ENCODE data around the gene BAHD1. TPM values are rescaled to one million over a fixed set of nuclear protein-coding genes. Genes with fewer than 3 reads are reported as not detected.

Gene BAHD1
- total RNA-seq (ENCODE audit: insufficient read depth, low replicate concordance) = 5.8 TPM

GRCh38 chr15:40440743-40441564 lies at the start of gene BAHD1:
Gene BAHD1, plus strand, starts transcription at chr15:40440953. Its CDS starts 17,512 bp downstream, at chr15:40458465.
- DNase-seq (ENCODE audit: low spot score) = peak; percentile 98

DNA sequence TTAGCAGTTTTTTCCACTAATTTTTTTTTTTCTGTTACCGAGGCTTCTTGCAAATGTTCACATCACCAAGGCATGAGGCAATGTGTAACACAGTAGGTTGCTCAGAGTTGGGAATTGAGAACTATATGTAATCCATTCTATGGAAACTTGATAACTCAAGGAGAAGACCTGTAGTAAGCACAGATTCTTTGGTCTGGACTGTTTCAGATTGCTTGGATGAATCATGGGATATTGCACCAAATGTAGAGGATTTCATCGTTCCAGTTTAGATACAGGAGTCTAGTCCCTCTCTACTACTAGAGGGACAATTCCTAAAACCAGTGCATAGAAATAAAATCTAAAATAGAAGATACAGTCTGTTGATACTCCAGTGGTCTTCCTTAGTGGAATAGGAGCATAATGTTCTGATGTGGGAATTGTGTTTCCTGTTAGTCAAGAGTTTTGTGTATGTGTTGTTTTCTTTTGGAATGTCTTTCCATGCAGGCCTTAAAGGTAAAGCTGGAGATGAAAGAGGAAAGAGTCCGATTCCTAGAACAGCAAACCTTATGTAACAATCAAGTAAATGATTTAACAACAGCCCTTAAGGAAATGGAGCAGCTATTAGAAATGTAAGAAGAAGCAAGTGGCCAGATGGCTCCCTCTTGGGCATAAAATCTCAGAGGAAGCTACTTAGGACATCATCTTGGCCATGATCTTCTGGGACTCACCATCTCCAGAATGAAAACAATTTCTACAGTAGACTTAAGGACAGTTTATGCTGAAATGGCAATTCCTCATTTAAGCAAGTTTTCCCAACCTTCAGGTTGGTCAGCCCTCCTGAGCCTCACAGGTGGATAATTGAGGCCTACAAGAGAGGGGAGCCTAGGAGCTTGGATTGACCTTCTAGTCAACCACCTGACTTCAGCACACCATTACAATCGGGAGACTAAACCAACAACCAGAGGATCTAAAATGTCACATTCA lies 47.5 kb upstream of the BAHD1 start:
- no peak for DNase-seq (ENCODE audit: low spot score)

GRCh38 chr15:40397688-40398412 lies 42.9 kb upstream of the BAHD1 start:
- DNase-seq (ENCODE audit: low spot score) = no peak

GRCh38 chr15:40398413-40398873 lies 42.3 kb upstream of the BAHD1 start:
- peak; percentile 41 for DNase-seq (ENCODE audit: low spot score)

DNA sequence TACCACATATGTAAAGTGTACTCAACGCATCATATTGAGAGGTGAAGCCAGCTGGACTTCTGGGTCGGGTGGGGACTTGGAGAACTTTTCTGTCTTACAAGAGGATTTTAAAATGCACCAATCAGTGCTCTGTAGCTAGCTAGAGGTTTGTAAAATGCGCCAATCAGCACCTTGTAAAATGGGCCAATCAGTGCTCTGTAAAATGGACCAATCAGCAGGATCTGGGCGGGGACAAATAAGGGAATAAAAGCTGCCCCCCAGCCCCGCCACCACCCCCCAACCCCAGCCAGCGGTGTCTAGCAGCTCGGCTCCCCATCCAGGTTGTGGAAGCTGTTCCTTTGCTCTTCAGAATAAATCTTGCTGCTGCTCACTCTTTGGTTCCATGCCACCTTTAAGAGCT lies 41.4 kb upstream of the BAHD1 start:
- no peak for DNase-seq (ENCODE audit: low spot score)

DNA sequence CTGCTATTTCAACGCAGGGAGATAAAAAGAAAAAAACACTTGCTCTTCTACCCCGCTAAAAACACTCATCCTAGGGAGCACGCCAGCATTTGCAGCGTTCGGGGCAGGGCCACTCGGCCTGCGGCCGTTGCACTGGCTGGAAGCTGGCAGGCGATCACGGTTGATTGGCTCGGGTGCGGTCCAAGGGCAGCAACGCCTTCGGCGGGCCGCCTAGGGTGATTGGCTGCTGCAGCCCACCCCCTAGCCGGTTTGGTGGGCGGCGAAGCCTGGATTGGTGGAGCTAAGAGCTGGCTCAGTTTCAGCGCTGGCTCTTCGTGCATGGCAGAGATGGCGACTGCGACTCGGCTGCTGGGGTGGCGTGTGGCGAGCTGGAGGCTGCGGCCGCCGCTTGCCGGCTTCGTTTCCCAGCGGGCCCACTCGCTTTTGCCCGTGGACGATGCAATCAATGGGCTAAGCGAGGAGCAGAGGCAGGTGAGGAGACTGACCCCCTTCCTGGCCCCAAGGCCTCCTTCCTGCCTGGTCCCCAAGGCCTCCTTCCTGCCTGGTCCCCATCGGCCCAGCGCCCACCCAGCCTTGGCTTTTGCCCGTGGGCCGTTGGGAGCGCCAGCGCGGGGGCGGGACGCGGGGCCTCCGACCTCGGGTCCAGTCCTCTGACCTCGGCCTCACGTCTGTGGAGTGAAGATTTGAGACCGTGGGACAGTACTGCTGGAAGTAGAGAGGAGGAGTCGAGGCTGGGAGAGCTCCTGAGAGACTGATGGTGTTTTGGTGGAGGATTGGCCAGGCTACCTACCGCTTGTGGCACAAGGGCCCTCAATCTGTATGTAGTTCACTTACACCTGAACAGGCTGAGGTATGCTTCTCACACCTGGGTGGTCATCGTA lies 35.0 kb upstream of the BAHD1 start, which contains the start of gene IVD:
IVD (plus strand) TSS at position 295 of the 881 bp plus-strand sequence; CDS start at position 328, 33 bp downstream.
- DNase-seq (ENCODE audit: low spot score) = peak; percentile 98

DNA sequence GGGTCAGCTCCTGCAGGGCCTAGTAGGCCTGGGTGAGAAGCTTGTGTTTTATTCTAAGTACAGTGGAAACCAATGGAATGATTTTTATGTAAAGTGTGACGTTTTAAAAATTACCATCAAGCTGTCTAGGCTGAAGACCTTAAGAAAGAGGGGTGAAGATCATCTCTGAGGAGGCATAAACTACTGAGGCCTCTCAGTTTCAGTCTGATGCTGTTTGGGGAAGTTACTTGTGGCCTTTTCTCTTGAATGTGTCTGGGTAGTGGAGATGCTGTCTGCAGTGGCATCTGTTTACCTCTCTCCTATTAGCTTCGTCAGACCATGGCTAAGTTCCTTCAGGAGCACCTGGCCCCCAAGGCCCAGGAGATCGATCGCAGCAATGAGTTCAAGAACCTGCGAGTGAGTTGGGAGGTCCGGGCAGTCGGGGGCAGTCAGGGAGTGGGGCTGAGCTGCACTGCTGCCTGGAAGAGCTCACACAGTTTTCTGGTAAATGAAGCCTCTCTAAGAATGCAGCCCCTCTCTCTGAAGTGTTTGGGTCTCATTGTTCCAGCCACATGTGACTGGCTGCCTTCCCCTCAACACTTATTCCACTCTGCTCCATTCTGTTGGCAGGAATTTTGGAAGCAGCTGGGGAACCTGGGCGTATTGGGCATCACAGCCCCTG lies 33.3 kb upstream of the BAHD1 start:
- no peak for DNase-seq (ENCODE audit: low spot score)

GRCh38 chr15:40409366-40409765 lies 31.4 kb upstream of the BAHD1 start:
- DNase-seq (ENCODE audit: low spot score) = no peak

- no peak for DNase-seq (ENCODE audit: low spot score)
Observed at GRCh38 chr15:40410476-40410875, 30.3 kb upstream of the BAHD1 start.

GRCh38 chr15:40412095-40412759 lies 28.5 kb upstream of the BAHD1 start:
- DNase-seq (ENCODE audit: low spot score) = no peak

DNA sequence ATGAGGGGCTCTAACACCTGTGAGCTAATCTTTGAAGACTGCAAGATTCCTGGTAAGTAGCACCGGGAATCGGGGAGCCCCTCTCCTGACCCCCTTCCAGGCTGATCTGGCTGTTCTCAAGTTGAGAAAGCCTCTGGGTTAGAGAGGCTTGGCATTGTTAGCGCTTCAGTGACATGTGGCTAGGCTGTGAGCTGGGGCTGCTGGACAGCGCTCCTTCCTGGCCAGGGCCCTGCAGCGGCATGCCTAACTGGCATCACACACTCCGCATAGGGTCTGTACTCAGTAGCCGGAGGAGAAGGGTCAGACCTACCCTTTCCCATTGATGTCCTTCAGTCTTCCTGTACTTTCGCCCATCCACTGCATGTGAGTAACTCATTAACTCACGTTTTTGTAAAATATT lies 27.7 kb upstream of the BAHD1 start:
- no peak for DNase-seq (ENCODE audit: low spot score)

- DNase-seq (ENCODE audit: low spot score) = no peak
Observed at GRCh38 chr15:40414816-40415215, 25.9 kb upstream of the BAHD1 start.

DNA sequence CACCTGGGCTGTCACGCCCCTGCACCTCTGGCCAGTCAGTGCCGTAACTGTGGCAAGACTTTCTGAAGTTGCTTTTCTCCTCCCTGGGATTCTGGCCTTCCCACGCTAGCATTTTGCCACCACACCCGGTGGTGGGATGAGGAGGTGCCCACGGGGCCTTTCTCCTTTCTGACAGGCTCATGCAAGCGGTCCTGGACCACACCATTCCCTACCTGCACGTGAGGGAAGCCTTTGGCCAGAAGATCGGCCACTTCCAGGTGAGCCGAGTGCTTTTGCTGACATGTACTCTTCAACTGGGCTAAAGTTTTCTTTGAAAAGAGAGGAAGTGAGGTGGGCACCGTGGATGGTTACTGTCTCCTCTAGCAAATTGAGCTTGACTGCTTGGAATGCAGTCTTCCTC lies 25.5 kb upstream of the BAHD1 start:
- DNase-seq (ENCODE audit: low spot score) = no peak

DNA sequence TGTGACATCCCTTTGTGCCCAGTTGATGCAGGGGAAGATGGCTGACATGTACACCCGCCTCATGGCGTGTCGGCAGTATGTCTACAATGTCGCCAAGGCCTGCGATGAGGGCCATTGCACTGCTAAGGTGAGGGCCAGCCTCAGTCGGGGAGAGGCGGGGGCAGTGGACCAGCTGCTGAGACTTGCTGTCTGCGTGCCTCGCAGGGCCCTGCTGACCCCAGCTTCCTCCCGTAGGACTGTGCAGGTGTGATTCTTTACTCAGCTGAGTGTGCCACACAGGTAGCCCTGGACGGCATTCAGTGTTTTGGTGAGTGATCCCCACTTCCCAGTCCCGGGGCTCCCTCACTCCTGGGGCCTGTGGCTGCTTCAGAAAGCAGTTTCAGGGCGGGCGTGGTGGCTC lies 24.7 kb upstream of the BAHD1 start:
- no peak for DNase-seq (ENCODE audit: low spot score)

- no peak for DNase-seq (ENCODE audit: low spot score)
Observed at GRCh38 chr15:40418126-40418525, 22.6 kb upstream of the BAHD1 start.

GRCh38 chr15:40420071-40420713 lies 20.6 kb upstream of the BAHD1 start:
- DNase-seq (ENCODE audit: low spot score) = no peak

GRCh38 chr15:40420793-40421192 lies 20.0 kb upstream of the BAHD1 start:
- DNase-seq (ENCODE audit: low spot score) = peak; percentile 16

DNA sequence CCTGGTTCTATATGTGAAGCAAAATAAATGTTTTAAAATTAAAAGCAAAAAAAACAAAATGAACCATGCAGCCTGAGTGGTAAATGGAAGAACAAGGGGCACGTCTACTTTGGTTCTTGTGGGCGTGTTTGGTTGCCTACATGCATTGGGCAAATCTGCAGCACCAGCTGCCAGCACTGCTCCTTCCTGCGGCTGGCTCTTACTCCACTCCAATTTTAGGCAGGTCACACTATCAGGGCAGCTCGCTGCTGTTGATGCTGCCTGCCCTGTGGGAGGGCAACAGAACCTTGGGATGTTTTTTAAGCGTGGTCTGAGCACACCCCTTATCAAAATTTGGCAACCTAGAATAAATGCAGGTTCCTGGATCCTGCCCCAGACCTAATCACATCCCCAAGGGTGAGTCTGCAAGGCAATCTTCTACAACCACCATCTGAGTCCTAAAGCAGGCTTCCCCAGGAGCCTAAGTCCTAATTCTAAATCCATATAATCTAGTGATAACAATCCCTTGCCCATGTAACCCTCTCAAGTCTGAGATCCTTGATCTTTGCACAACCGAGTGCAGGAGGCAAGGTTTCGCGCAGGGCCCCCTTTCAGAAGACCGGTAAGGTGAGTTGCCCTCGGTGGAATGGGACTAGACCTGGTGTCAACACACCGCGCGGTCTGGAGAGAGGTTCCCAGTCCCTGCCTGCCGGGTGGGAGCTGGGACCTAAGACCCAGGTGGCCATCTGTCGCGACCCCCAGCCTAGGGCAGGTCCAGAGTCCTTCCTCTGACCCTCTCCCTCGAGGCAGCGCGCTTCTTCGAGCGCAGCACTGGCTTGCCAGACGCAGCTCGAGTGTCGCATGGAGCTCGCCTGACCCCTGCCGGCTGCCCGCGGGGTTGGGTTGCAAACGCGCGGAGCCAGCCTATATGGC lies 19.3 kb upstream of the BAHD1 start:
- DNase-seq (ENCODE audit: low spot score) = peak; percentile 68
